Measurements from ENCODE around the gene SIGLECL1. TPM values are rescaled to one million over a fixed set of nuclear protein-coding genes. Genes with fewer than 3 reads are reported as not detected.

The SIGLECL1 gene
- total RNA-seq = not detected in 2 replicates

GRCh38 chr19:51250786-51251467 is at the start of gene SIGLECL1:
SIGLECL1 (plus strand) TSS chr19:51251080; CDS start chr19:51264073, 12,993 bp downstream.

GRCh38 chr19:51224898-51225393 is 25.9 kb upstream of the SIGLECL1 start, which contains the start of gene CD33:
CD33 (plus strand) TSS chr19:51225080; CDS start chr19:51225119, 39 bp downstream.

GRCh38 chr19:51311351-51312257 is 60.7 kb downstream of the SIGLECL1 start, which contains the start of gene IGLON5:
IGLON5 (plus strand) TSS chr19:51311644; CDS start chr19:51311848, 204 bp downstream.

Other genes with a start within 250 kb of the SIGLECL1 start
- gene KLK8, start 249.5 kb upstream of the SIGLECL1 start, total RNA-seq = 8.3 and 13.0 TPM in 2 replicates
- gene KLK10, start 231.4 kb upstream of the SIGLECL1 start, total RNA-seq = 7.7 and 14.5 TPM in 2 replicates
- gene KLK11, start 224.5 kb upstream of the SIGLECL1 start, total RNA-seq = 1.1 and 3.9 TPM in 2 replicates
- gene KLK12, start 216.1 kb upstream of the SIGLECL1 start, total RNA-seq = 0.96 TPM in 1 of 2 replicates, not detected in the other
- not detected in 2 replicates for gene KLK13, start 186.0 kb upstream of the SIGLECL1 start, total RNA-seq
- gene KLK14, start 168.2 kb upstream of the SIGLECL1 start, total RNA-seq = not detected in 2 replicates
- gene CTU1, start 142.7 kb upstream of the SIGLECL1 start, total RNA-seq = 17.1 and 20.7 TPM in 2 replicates
- gene SIGLEC9, start 126.2 kb upstream of the SIGLECL1 start, total RNA-seq = not detected in 2 replicates
- gene SIGLEC7, start 108.8 kb upstream of the SIGLECL1 start, total RNA-seq = not detected in 2 replicates
- not detected in 2 replicates for gene CD33, start 26.0 kb upstream of the SIGLECL1 start, total RNA-seq
- gene IGLON5, start 60.6 kb downstream of the SIGLECL1 start, total RNA-seq = not detected in 2 replicates
- gene VSIG10L, start 91.1 kb downstream of the SIGLECL1 start, total RNA-seq = 0.21 and 1.4 TPM in 2 replicates
- gene ETFB, start 115.3 kb downstream of the SIGLECL1 start, total RNA-seq = 50.3 and 93.5 TPM in 2 replicates
- not detected in 2 replicates for gene CLDND2, start 117.9 kb downstream of the SIGLECL1 start, total RNA-seq
- not detected in 2 replicates for gene NKG7, start 121.6 kb downstream of the SIGLECL1 start, total RNA-seq
- not detected in 2 replicates for gene LIM2, start 136.9 kb downstream of the SIGLECL1 start, total RNA-seq
- not detected in 2 replicates for gene C19orf84, start 139.5 kb downstream of the SIGLECL1 start, total RNA-seq
- gene SIGLEC10, start 166.6 kb downstream of the SIGLECL1 start, total RNA-seq = not detected in 2 replicates
- gene SIGLEC8, start 207.4 kb downstream of the SIGLECL1 start, total RNA-seq = not detected in 2 replicates
- not detected in 2 replicates for gene CEACAM18, start 227.5 kb downstream of the SIGLECL1 start, total RNA-seq